A673 (cell line): Measurements from ENCODE around the gene UBXN11. TPM values are rescaled to one million over a fixed set of nuclear protein-coding genes. Genes with fewer than 3 reads are reported as not detected.

Source experiments
- BruUV-seq: library from RNA; stranded (reverse); fragments of 400-500 nt; replicated peaks from 2 replicates; lab custom pipeline; 2021; lab: Mats Ljungman, UMichigan
- CTCF ChIA-PET: fragments of 300-600 bp; sonication (Branson Sonifier 250); formaldehyde crosslinking; loops from one replicate; lab custom pipeline; 2022; ENCODE audit warnings: antibody characterized with exemption; lab: Charles Lee
- POLR2A ChIA-PET: fragments of 300-600 bp; sonication (Branson Sonifier 250); formaldehyde crosslinking; loops from one replicate; lab custom pipeline; 2022; ENCODE audit warnings: antibody characterized with exemption; ENCODE audit not compliant: low non-redundant PET; lab: Charles Lee
- DNase-seq: peaks from one replicate; pipeline ENCODE4 v3.0.0-alpha.2; 2015; ENCODE audit warnings: low spot score
- H3K27ac ChIP-seq: fragments of 200-600 bp; sonication (generic); 2 replicates; pipeline ENCODE4 v1.5.1; 2016; ENCODE audit warnings: mixed run types, low read depth, mild to moderate bottlenecking, mixed read lengths, antibody characterized with exemption, low read length; ENCODE audit not compliant: poor library complexity, severe bottlenecking
- H3K27me3 ChIP-seq: fragments of 200-600 bp; sonication (generic); replicated peaks from 2 replicates; pipeline ENCODE4 v1.6.1; 2017; ENCODE audit warnings: mixed run types, low read depth, mild to moderate bottlenecking, mixed read lengths, antibody characterized with exemption, low read length; ENCODE audit not compliant: insufficient read depth, poor library complexity
- H3K36me3 ChIP-seq: fragments of 200-600 bp; sonication (generic); 2 replicates; pipeline ENCODE4 v1.6.1; 2016; ENCODE audit warnings: mixed run types, mild to moderate bottlenecking, mixed read lengths, antibody characterized with exemption, low read length; ENCODE audit not compliant: insufficient read depth, poor library complexity, severe bottlenecking
- H3K4me1 ChIP-seq: fragments of 200-600 bp; sonication (generic); 2 replicates; pipeline ENCODE4 v1.6.1; 2017; ENCODE audit warnings: mixed run types, mild to moderate bottlenecking, mixed read lengths, antibody characterized with exemption, low read length; ENCODE audit not compliant: insufficient read depth, poor library complexity, severe bottlenecking
- H3K4me3 ChIP-seq: fragments of 200-600 bp; sonication (generic); 2 replicates; pipeline ENCODE4 v1.5.1; 2016; ENCODE audit warnings: low read depth, mixed run types, mild to moderate bottlenecking, mixed read lengths, low read length; ENCODE audit not compliant: poor library complexity, severe bottlenecking
- H3K9me3 ChIP-seq: fragments of 200-600 bp; sonication (generic); 2 replicates; pipeline ENCODE4 v1.6.1; 2016; ENCODE audit warnings: mixed run types, low read depth, mild to moderate bottlenecking, mixed read lengths, antibody characterized with exemption, low read length; ENCODE audit not compliant: poor library complexity, severe bottlenecking
- EZH2 ChIP-seq: fragments of 200-600 bp; sonication (generic); IDR thresholded peaks from 2 replicates; pipeline ENCODE4 v1.6.1; 2017; ENCODE audit warnings: borderline replicate concordance, low read depth, mild to moderate bottlenecking, mixed read lengths, antibody characterized with exemption, low read length; ENCODE audit not compliant: poor library complexity, severe bottlenecking
- intact Hi-C: fragments of 100-400 bp; cut with micrococcal nuclease; formaldehyde crosslinking; loops from one replicate; pipeline ENCODE4 v1.10.0; 2022; ENCODE audit not compliant: unreplicated experiment
- total RNA-seq: library from RNA; stranded (reverse); gene quantifications from 2 replicates; pipeline ENCODE4 v1.2.3, GENCODE V29; 2021
- TF ChIP-seq, protein P1 (sequence below): fragments of 300-800, 200-600 bp; sonication (generic); conservative IDR thresholded peaks from 2 replicates; pipeline ENCODE4 v1.5.1; 2017; ENCODE audit warnings: low read depth, mild to moderate bottlenecking, antibody characterized with exemption, low read length, moderate library complexity, mixed read lengths

UBXN11 gene
- total RNA-seq, 1 experiment from 2014 or later = 22.1 TPM

GRCh38 chr1:26234644-26235370 lies 71.6 kb downstream of the UBXN11 start:
- peak; percentile 38 for DNase-seq
- Histone ChIP-seq H3K4me1 (peaks cover 28% of the 10 kb centered on the region), H3K4me3 (peak overlapping the region; percentile 76), H3K9me3 (no peaks in the 10 kb centered on the region), H3K27me3 (no peaks in the 10 kb centered on the region), H3K27ac (peak overlapping the region; percentile 79), H3K36me3 (peaks cover 2% of the 10 kb centered on the region)
- BruUV-seq = no TSS peak
- ChIA-PET POLR2A (interaction anchor here (0.6 to 0.7 kb wide), 2 partner anchors 13 to 923 kb away, joined by 3 to 6 read pairs; no protein-coding TSS in a partner anchor), CTCF (interaction anchor here (0.5 to 1.6 kb wide), 10 partner anchors 41 to 146 kb away, joined by 3 to 11 read pairs (median 4); partner anchors contain the start of genes CATSPER4, SH3BGRL3 and ZNF593)
- intact Hi-C loops = loop anchor here (5.0 kb wide), 1 partner anchor 42 kb away; no protein-coding TSS in a partner anchor
- no peak for TF ChIP-seq EZH2
- TF ChIP-seq, protein P1, sequence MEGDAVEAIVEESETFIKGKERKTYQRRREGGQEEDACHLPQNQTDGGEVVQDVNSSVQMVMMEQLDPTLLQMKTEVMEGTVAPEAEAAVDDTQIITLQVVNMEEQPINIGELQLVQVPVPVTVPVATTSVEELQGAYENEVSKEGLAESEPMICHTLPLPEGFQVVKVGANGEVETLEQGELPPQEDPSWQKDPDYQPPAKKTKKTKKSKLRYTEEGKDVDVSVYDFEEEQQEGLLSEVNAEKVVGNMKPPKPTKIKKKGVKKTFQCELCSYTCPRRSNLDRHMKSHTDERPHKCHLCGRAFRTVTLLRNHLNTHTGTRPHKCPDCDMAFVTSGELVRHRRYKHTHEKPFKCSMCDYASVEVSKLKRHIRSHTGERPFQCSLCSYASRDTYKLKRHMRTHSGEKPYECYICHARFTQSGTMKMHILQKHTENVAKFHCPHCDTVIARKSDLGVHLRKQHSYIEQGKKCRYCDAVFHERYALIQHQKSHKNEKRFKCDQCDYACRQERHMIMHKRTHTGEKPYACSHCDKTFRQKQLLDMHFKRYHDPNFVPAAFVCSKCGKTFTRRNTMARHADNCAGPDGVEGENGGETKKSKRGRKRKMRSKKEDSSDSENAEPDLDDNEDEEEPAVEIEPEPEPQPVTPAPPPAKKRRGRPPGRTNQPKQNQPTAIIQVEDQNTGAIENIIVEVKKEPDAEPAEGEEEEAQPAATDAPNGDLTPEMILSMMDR = peak; percentile 19; the same call in 1 of the 2 replicates

DNA sequence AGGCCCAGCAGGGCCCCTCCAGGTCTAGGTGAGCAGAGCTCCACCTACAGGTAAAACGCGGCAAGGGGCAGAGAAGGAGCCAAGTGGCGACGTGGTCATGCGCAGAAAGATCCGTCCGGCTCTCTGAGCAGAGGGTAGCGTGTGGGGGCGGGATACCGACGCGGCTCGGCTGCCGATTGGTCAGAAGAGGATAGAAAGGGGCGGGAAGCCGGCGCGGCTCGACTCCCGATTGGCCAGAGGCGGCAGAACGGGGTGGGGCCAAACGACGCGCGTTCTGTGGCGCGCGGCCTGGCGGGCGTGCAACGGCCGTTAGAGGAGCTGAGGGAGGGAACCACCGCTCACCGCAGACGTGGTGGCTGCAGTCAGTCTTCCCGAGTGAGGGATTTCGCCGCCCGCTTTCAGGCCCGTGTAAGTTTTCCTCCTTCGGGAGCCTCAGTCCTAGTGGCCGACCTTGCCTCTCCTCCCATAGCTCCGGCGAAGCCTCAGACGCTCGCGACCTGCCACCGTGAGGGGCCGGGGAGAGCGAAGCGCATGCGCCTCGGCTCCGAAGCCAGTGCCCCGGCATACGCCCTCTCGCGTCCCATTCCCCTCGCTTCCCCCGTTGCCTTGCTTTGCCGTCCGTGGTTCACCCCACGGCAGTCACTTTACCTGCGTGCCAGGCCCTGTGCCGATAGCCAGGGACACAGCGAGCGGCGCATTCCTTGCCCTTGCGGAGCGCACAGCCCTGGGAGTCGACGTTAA lies 72.4 kb downstream of the UBXN11 start, which contains the start of gene CEP85:
Gene CEP85, plus strand, starts transcription at position 298 of the 741 bp plus-strand sequence. CDS start 5,584 bp downstream, outside the sequence.
- Histone ChIP-seq H3K9me3 (no peaks in the 10 kb centered on the region), H3K27ac (peak within 1 kb of the TSS; percentile 79), H3K4me3 (peak within 1 kb of the TSS; percentile 76), H3K27me3 (no peaks in the 10 kb centered on the region), H3K36me3 (no peaks in the 10 kb centered on the region), H3K4me1 (peaks cover 28% of the 10 kb centered on the region)
- intact Hi-C loops = no loop called here
- no TSS peak for BruUV-seq
- ChIA-PET CTCF (interaction anchor here (0.5 to 1.6 kb wide), 8 partner anchors 42 to 146 kb away, joined by 3 to 11 read pairs (median 4); partner anchors contain the start of genes CATSPER4, SH3BGRL3 and ZNF593), POLR2A (no interaction called here)
- no peak for TF ChIP-seq EZH2
- TF ChIP-seq, protein P1 = peak; percentile 92
- DNase-seq = peak; percentile 97

Other genes with a start within 250 kb of the UBXN11 start
- gene TRIM63, start 239.0 kb downstream of the UBXN11 start, total RNA-seq = not detected in 2 replicates
- gene PDIK1L, start 194.8 kb downstream of the UBXN11 start, total RNA-seq = 12.9 and 13.4 TPM in 2 replicates
- gene FAM110D, start 147.6 kb downstream of the UBXN11 start, total RNA-seq = 0.64 and 0.85 TPM in 2 replicates
- gene C1orf232, start 137.7 kb downstream of the UBXN11 start, total RNA-seq = not detected in 2 replicates
- gene ZNF593, start 136.7 kb downstream of the UBXN11 start, total RNA-seq = 61.9 and 62.3 TPM in 2 replicates
- not detected in 2 replicates for gene ZNF593OS, start 134.8 kb downstream of the UBXN11 start, total RNA-seq
- gene CNKSR1, start 129.1 kb downstream of the UBXN11 start, total RNA-seq = 1.6 and 1.8 TPM in 2 replicates
- gene CATSPER4, start 116.0 kb downstream of the UBXN11 start, total RNA-seq = not detected in 2 replicates
- gene CEP85, start 72.4 kb downstream of the UBXN11 start, total RNA-seq = 51.3 and 51.5 TPM in 2 replicates
- 133 and 138 TPM in 2 replicates for gene SH3BGRL3, start 26.6 kb downstream of the UBXN11 start, total RNA-seq
- not detected in 2 replicates for gene CD52, start 11.3 kb upstream of the UBXN11 start, total RNA-seq
- not detected in 2 replicates for gene CRYBG2, start 47.5 kb upstream of the UBXN11 start, total RNA-seq
- gene ZNF683, start 66.1 kb upstream of the UBXN11 start, total RNA-seq = not detected in 2 replicates
- gene LIN28A, start 104.2 kb upstream of the UBXN11 start, total RNA-seq = 0.15 and 0.39 TPM in 2 replicates
- gene DHDDS, start 125.7 kb upstream of the UBXN11 start, total RNA-seq = 50.7 and 53.6 TPM in 2 replicates
- 1,074 and 1,080 TPM in 2 replicates for gene HMGN2, start 165.8 kb upstream of the UBXN11 start, total RNA-seq
- gene RPS6KA1, start 223.1 kb upstream of the UBXN11 start, total RNA-seq = 6.3 and 8.8 TPM in 2 replicates